Liver (tissue), 9 donors: ENCODE results near the gene TMPRSS7. TPM values are rescaled to one million over a fixed set of nuclear protein-coding genes. Genes with fewer than 3 reads are reported as not detected.

ENCODE experiments used
- DNase-seq: peaks from one replicate; pipeline ENCODE4 v3.0.0-alpha.2; 2017; ENCODE audit warnings: low spot score
- H3K27ac ChIP-seq, 2 donors: one replicate each; pipeline ENCODE4 v1.7.0; 2013; ENCODE audit warnings: inconsistent platforms in 2 of 2, low read length in 2 of 2, control low read depth in 1 of 2, low read depth in 1 of 2, mild to moderate bottlenecking in 1 of 2
- H3K27me3 ChIP-seq, 4 donors: one replicate each; pipeline versions ENCODE4 v1.6.1 to v1.7.0; 2013; ENCODE audit warnings: low read length in 3 of 4, inconsistent platforms in 1 of 4, mild to moderate bottlenecking in 1 of 4, moderate library complexity in 1 of 4; ENCODE audit not compliant: control insufficient read depth in 4 of 4, insufficient read depth in 4 of 4
- H3K36me3 ChIP-seq, 4 donors: one replicate each; pipeline versions ENCODE4 v1.6.1 to v1.7.0; 2013; ENCODE audit warnings: low read length in 3 of 4, mild to moderate bottlenecking in 3 of 4, low read depth in 1 of 4, moderate library complexity in 1 of 4; ENCODE audit not compliant: control insufficient read depth in 4 of 4, insufficient read depth in 3 of 4
- H3K4me1 ChIP-seq, 4 donors: one replicate each; pipeline versions ENCODE4 v1.6.1 to v1.7.0; 2013; ENCODE audit warnings: low read length in 3 of 4, mild to moderate bottlenecking in 3 of 4, moderate library complexity in 1 of 4; ENCODE audit not compliant: control insufficient read depth in 4 of 4, insufficient read depth in 4 of 4
- H3K4me3 ChIP-seq, 3 donors: one replicate each; pipeline versions ENCODE4 v1.6.1 to v1.7.0; 2013; ENCODE audit warnings: low read length in 3 of 3, control low read depth in 1 of 3, low read depth in 1 of 3, mild to moderate bottlenecking in 1 of 3
- H3K9ac ChIP-seq, 2 donors: one replicate each; pipeline ENCODE4 v1.7.0; 2013; ENCODE audit warnings: low read length in 2 of 2, mild to moderate bottlenecking in 2 of 2, moderate library complexity in 2 of 2, control low read depth in 1 of 2, low read depth in 1 of 2
- H3K9me3 ChIP-seq, 4 donors: one replicate each; pipeline versions ENCODE4 v1.6.1 to v1.7.0; 2013; ENCODE audit warnings: low read length in 3 of 4; ENCODE audit not compliant: control insufficient read depth in 4 of 4
- CTCF ChIP-seq: fragments of 150-350 bp; IDR thresholded peaks from 2 replicates; pipeline ENCODE4 v1.5.1; 2017; ENCODE audit warnings: improper control_type of control experiment, low read depth, low read length; ENCODE audit not compliant: missing input control
- FOXA1 ChIP-seq: IDR thresholded peaks from 2 replicates; pipeline ENCODE4 v1.6.1; 2016; ENCODE audit warnings: antibody characterized with exemption
- FOXA2 ChIP-seq: IDR thresholded peaks from 2 replicates; pipeline ENCODE4 v1.6.1; 2016; ENCODE audit warnings: antibody characterized with exemption
- GABPA ChIP-seq, 2 donors: IDR thresholded peaks in 1 of 2; conservative IDR thresholded peaks in 1 of 2; 2 replicates each; pipeline ENCODE4 v1.6.1; 2016; ENCODE audit warnings: antibody characterized with exemption in 2 of 2, mild to moderate bottlenecking in 1 of 2, moderate library complexity in 1 of 2
- HNF4G ChIP-seq: IDR thresholded peaks from 2 replicates; pipeline ENCODE4 v1.6.1; 2016; ENCODE audit warnings: antibody characterized with exemption
- MAX ChIP-seq: IDR thresholded peaks from 2 replicates; pipeline ENCODE4 v1.6.1; 2016; ENCODE audit warnings: antibody characterized with exemption
- RAD21 ChIP-seq, 2 donors: IDR thresholded peaks; 2 replicates each; pipeline ENCODE4 v1.6.1; 2016; ENCODE audit warnings: antibody characterized with exemption in 2 of 2, mild to moderate bottlenecking in 2 of 2
- REST ChIP-seq: IDR thresholded peaks from 2 replicates; pipeline ENCODE4 v1.6.1; 2016; ENCODE audit warnings: antibody characterized with exemption, mild to moderate bottlenecking
- RXRA ChIP-seq, 2 donors: IDR thresholded peaks; 2 replicates each; pipeline ENCODE4 v1.6.1; 2017 to 2018; ENCODE audit warnings: antibody characterized with exemption in 2 of 2, mild to moderate bottlenecking in 1 of 2
- SP1 ChIP-seq: IDR thresholded peaks from 2 replicates; pipeline ENCODE4 v1.6.1; 2018; ENCODE audit warnings: antibody characterized with exemption, mild to moderate bottlenecking
- TAF1 ChIP-seq: conservative IDR thresholded peaks from 2 replicates; pipeline ENCODE4 v1.6.1; 2016; ENCODE audit warnings: antibody characterized with exemption, mild to moderate bottlenecking
- WGBS: extraction: QIAGEN DNeasy Blood & Tissue Kit; methylation state at CpG from one replicate; pipeline ENCODE4 v1.1.7; 2013; 5-methylcytosine and 5-hydroxymethylcytosine counted together
- polyA plus RNA-seq, 2 donors: library from polyadenylated mRNA; stranded (reverse) in 1 of 2; unstranded in 1 of 2; fragments of 200-250 nt in 1 of 2; fragments of >200 nt in 1 of 2; fragmentation: Nextera tagmentation in 1 of 2; extraction: Ambion mirVana in 1 of 2; gene quantifications; one replicate each; pipeline versions ENCODE4 v1.2.1 to v1.2.3, GENCODE V29; 2013 to 2015
- total RNA-seq, 2 donors: library from RNA; depleted of rRNA; stranded (reverse); fragments of >200 nt; gene quantifications; one replicate each; pipeline ENCODE4 v1.2.3, GENCODE V29; 2014
- TF ChIP-seq, protein P1 (sequence below): IDR thresholded peaks from 2 replicates; pipeline ENCODE4 v1.6.1; 2016; ENCODE audit warnings: antibody characterized with exemption
- TF ChIP-seq, protein P2 (sequence below): IDR thresholded peaks from 2 replicates; pipeline ENCODE4 v1.6.1; 2016; ENCODE audit warnings: antibody characterized with exemption
- donor health status: healthy.
- donor health status: healthy.
- donor health status: healthy.
- donor health status: healthy.
- donor health status: healthy.

The TMPRSS7 gene
- total and polyA plus RNA-seq, 4 donors, result not detected

- Histone ChIP-seq H3K36me3 (no peaks in the 10 kb centered on the region), H3K9me3 (no peaks in the 10 kb centered on the region), H3K4me3 (no peak overlapping the region), H3K9ac (no peak overlapping the region), H3K4me1 (peaks cover 0 to 8% (median 0%) of the 10 kb centered on the region in 4 donors), H3K27ac (no peak overlapping the region), H3K27me3 (peaks cover 0 to 5% (median 0%) of the 10 kb centered on the region in 4 donors)
- no peak for TF ChIP-seq FOXA1
- TF ChIP-seq RXRA (IDR thresholded peaks at IDR 0.05), result no peak
- no peak for TF ChIP-seq MAX
- no peak for TF ChIP-seq RAD21 (IDR thresholded peaks at IDR 0.05)
- no peak for TF ChIP-seq SP1
- TF ChIP-seq TAF1, result no peak
- no peak for TF ChIP-seq HNF4G
- TF ChIP-seq, protein P1, sequence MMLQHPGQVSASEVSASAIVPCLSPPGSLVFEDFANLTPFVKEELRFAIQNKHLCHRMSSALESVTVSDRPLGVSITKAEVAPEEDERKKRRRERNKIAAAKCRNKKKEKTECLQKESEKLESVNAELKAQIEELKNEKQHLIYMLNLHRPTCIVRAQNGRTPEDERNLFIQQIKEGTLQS, result no peak
- no peak for TF ChIP-seq GABPA (IDR thresholded peaks at IDR 0.05 in 1 of 2, conservative IDR thresholded peaks at IDR 0.05 in 1 of 2)
- TF ChIP-seq, protein P2, sequence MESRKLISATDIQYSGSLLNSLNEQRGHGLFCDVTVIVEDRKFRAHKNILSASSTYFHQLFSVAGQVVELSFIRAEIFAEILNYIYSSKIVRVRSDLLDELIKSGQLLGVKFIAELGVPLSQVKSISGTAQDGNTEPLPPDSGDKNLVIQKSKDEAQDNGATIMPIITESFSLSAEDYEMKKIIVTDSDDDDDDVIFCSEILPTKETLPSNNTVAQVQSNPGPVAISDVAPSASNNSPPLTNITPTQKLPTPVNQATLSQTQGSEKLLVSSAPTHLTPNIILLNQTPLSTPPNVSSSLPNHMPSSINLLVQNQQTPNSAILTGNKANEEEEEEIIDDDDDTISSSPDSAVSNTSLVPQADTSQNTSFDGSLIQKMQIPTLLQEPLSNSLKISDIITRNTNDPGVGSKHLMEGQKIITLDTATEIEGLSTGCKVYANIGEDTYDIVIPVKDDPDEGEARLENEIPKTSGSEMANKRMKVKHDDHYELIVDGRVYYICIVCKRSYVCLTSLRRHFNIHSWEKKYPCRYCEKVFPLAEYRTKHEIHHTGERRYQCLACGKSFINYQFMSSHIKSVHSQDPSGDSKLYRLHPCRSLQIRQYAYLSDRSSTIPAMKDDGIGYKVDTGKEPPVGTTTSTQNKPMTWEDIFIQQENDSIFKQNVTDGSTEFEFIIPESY, result no peak
- no peak for TF ChIP-seq FOXA2
- no peak for TF ChIP-seq CTCF
- no peak for TF ChIP-seq REST
- DNase-seq, result no peak
- WGBS, result 74% methylated on average over 9 of the region's 9 CpGs
These were observed 85.7 kb downstream of the TMPRSS7 start for GRCh38 chr3:112119962-112120836.
